GM21825 (cell line): ENCODE measurements around the gene CNTFR.

ENCODE experiments used
- ATAC-seq: cut with Tn5 transposase; IDR thresholded peaks from one replicate; pipeline ENCODE4 v1.9.1; 2021; ENCODE audit warnings: mild to moderate bottlenecking, moderate library complexity; ENCODE audit not compliant: unreplicated experiment

The CNTFR gene

GRCh38 chr9:34526026-34526425 is 63.5 kb downstream of the CNTFR start:
- ATAC-seq: no peak

GRCh38 chr9:34524349-34524748 is 65.2 kb downstream of the CNTFR start:
- ATAC-seq: no peak

DNA sequence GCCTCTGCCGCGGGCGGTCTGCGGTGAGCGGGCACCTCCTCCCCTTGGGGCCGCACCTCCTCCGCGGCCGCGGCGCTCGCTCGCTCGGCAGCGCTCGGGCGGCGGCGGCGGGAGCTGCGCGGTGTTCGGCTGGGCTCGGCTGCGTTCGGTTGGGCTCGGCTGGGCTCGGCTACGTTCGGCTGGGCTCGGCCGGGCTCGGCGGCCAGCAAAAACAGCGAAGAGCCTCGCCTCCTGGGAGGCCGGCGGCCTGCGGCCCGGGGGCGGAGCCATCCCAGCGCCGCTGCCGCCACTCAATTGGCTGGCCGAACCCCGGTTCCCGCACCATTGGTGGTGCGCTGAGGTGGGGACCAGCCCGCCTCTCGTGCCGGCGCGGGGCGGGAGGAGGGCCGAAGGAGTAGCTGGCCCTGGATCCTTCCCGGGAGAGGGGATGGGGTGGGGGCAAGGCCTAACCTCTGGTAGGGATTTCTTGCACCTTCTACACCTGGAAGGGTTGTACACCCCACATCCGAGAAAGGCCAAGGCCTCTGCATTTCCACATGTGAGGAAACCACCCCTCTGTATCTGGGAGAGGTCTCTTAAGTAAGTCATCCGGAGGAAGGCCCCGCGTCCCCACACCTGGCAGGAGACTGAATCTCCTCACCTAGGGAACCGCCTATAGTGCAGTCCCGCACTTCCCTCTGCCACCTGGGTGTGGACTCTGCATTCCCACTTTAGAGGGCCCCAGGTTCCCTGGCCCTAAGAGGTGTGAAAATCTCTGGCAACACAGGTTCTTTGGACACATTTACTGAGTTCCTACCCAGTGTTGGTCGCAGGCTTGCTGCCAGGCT is 66.3 kb downstream of the CNTFR start, which contains the start of gene ENHO:
TSS of gene ENHO (minus strand) at position 20 of the 827 bp plus-strand sequence. CDS start 1,295 bp downstream, outside the sequence.
- peak; percentile 86 for ATAC-seq

- no peak for ATAC-seq
Observed at GRCh38 chr9:34522091-34522887, 67.2 kb downstream of the CNTFR start.

GRCh38 chr9:34521406-34522045 is 68.0 kb downstream of the CNTFR start:
- ATAC-seq: no peak

GRCh38 chr9:34520505-34521385 is 68.8 kb downstream of the CNTFR start:
- no peak for ATAC-seq

- ATAC-seq: no peak
Observed at GRCh38 chr9:34520096-34520495, 69.4 kb downstream of the CNTFR start.

- ATAC-seq: no peak
Observed at GRCh38 chr9:34519321-34520020, 70.1 kb downstream of the CNTFR start.

DNA sequence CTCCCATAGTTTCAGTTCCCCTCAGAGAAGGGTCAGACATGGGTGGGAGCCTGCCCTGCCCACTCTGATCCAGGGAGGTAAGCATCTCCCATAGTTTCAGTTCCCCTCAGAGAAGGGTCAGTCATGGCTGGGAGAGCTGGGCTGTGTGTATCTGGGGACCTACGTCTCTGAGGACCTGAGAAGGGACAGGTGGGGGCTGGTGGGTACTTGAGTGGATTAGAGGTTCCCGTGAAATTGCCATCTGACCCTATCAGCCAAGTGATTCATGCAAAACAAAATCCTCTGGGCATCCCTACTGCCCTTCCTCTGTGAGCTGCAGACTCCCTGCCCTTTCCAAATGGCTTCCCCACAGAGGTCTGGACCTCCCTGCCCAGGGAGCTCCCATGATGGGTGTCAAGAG is 70.6 kb downstream of the CNTFR start:
- ATAC-seq: no peak

DNA sequence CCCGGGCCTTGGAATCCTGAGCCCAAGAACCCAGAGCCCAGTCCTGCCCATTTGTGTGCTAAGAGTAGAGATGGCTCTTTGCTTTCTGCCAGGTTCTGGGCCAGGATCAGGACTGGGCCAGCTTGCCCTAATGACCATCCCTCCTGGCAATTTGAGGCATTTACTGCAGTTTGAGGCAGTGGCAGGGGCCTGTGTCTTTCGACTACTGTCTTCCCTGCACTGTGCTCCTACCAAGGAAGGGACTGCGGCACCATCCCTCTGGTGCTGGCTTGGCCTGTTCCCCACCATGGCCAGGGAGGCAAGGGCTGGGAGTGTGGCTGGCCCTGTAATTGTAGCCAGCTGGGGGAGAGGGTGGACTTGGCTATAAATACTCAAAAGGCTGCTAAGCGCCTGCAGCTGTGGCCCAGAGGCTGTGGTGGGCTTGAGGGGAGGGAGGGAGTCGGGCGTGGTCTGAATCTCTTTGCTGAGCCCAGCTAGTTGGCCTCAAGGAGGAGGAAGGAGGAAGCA is 71.4 kb downstream of the CNTFR start:
- ATAC-seq: no peak

GRCh38 chr9:34517185-34517584 is 72.3 kb downstream of the CNTFR start:
- ATAC-seq: no peak

DNA sequence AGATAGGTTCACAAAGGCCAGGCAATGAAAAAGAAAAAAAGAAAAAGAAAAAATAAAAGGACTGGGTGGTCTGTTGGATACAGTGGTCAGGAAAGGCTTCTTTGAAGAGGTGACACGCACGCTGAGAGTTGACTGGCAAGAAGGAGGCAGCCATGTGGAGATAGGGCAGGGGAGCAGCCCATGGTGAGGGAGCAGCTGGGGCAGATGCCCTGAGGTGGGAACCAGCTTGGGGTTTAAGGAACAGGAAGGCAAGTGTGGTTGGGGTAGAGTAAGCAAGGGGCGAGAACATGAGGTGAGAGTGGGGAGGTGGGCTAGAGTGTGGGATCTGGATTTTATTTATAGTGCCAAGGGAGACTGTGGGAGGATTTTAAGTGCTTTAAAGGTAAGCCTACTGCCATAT is 73.6 kb downstream of the CNTFR start:
- no peak for ATAC-seq

GRCh38 chr9:34514816-34515215 is 74.7 kb downstream of the CNTFR start:
- no peak for ATAC-seq

- ATAC-seq: no peak
Observed at GRCh38 chr9:34514401-34514800, 75.1 kb downstream of the CNTFR start.

DNA sequence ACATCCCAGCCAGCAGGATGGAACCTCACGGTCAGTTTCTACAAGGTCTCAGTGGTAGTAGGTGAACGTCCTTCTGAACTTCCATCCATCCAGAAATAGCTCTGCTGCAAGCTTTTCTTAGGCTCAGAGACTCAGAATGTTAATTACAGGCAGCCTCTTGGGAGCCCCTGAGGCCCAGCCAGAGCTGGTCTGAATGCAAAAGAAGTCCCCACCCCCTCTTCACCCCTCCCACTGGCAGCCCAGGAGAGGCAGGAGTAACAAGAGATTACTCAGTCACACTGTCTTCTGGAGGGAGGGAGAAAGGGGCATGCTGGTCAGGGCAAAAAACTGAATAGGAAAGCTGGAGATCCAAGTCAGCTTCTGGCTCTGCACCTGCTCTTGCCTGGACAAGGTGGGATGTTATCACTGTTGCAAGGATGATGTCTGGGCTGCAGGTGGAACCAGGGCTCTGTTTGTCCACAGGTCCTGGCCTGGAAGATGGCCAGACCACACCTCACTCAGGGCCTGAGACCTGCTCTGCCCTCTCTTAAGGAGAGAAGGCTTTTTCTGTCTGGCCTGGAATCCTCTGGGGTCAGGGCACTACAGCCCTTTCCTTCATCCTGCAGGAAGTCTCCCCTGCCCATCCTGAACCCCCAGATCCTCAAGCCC is 75.8 kb downstream of the CNTFR start:
- no peak for ATAC-seq

DNA sequence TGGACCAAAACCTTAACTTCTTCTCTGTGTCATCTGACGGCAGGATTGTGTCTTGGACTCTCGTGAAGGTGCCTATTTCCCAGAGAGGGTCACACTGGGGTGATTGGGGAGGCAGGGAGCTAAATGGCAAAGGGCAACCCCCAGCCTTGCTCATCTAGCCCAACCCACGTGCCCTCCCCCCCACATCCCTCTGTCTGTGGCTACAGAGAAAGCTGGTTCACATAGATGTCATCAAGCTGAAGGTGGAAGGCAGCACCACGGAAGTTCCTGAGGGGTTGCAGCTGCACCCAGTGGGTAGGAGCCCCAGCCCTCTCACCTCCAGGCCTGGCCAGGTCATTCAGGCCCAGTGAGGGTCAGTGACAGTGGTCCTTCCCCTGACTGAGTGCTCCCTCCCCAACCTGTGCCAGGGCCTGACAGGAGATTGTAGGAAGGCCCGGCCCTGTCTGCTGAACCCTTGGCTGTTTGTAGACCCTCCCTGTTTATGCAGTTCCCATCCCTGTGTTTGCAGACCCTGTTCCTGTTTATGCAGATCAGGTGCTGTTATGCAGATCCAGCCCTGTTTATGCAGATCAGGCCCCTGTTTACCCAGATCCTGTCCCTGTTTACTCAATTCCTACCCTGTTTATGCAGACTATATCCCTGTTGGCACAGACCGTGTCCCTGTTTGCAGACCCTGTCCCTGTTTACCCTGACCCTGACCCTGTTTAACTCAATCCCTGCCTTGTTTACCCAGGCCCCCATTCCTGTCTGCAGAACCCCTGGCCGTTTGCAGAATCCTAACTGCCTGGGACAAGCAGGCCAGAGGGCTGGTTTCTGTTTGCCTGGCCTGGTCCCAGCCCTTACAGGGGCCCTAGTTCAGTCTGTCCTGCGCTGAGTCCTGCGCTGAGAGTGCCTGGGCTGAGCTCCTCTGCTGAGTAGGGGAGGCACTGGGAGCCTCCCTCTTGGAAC is 77.1 kb downstream of the CNTFR start:
- no peak for ATAC-seq

DNA sequence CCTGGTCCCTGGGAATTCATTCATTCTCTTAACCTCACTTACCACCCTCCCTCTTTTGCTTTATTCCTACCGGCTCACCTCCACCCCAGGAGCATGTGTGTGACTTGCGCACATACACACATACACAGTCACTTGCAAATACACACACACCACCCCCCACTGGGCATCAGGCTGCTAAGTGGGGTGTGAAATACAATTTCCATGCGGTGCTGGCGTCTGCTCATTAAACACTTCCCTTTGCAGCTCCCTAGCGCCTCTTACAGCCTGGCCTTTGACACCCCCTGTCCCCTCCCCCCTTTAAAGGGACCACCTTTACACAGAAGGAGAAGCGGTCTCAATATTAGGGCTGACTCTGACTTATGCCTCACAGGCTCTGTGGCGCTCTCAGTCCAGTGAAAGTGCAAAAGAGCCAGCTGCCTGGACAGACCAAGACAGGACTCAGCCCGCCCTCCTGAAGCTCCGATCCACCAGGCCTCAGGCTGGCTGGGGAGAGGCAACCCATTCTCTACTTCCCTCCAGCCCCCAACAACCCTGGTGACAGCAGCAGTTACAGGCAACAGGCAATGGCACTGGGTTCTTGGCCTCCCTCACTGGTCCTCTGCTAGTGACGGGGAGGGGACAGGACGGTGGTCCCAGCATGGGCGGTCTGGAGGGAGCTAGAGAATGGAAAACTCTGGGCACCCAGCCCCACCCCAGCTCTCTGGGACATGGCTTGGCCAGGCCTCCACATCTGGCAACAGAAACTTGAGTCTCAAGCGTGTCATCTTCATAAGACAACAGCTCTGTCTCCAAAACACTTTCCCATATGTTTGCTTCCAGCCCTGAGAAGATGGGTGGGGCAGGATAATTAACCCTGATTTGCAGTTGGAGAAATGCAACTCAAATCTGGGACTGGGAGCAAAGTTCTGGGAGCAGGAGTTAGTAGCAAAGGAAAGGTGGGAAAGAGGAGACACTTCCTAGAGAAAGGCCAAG is 78.7 kb downstream of the CNTFR start:
- ATAC-seq: no peak
